K562 (cell line): ENCODE measurements around the gene GSTA4.

Experiments used
- ATF2 ChIP-seq: sonication (generic); formaldehyde crosslinking; IDR thresholded peaks from 2 replicates; pipeline ENCODE4 v1.8.1; 2022; ENCODE audit warnings: missing genetic modification reagents
- CTCF ChIP-seq, 3 experiments: IDR thresholded peaks in 2 of 3; conservative IDR thresholded peaks in 1 of 3; 2 replicates each; pipeline ENCODE4 v1.5.1; 2011 to 2012; ENCODE audit warnings: low read length in 3 of 3, mild to moderate bottlenecking in 3 of 3, control low read depth in 2 of 3, improper control_type of control experiment in 1 of 3, inconsistent platforms in 1 of 3, low read depth in 1 of 3, mixed read lengths in 1 of 3, moderate library complexity in 1 of 3; ENCODE audit not compliant: insufficient read depth in 2 of 3
- E4F1 ChIP-seq: fragments of 250-450 bp; sonication (Bioruptor Pico); IDR thresholded peaks from 2 replicates; pipeline ENCODE4 v1.5.0; 2021; ENCODE audit warnings: mild to moderate bottlenecking, borderline replicate concordance
- MLLT1 ChIP-seq, 2 experiments: fragments of 450-650 bp; IDR thresholded peaks; 2 replicates each; pipeline ENCODE4 v1.6.1; 2016
- MTF1 ChIP-seq: fragments of 250-450 bp; sonication (Bioruptor Pico); IDR thresholded peaks from 2 replicates; pipeline ENCODE4 v1.9.0; 2021; ENCODE audit warnings: moderate library complexity, mild to moderate bottlenecking, inconsistent platforms, borderline replicate concordance
- POLR2A ChIP-seq: fragments of 450-650 bp; conservative IDR thresholded peaks from 2 replicates; pipeline ENCODE4 v1.6.1; 2016
- POLR2AphosphoS5 ChIP-seq: IDR thresholded peaks from 2 replicates; pipeline ENCODE4 v1.6.1; 2011; ENCODE audit warnings: mild to moderate bottlenecking, low read depth, low read length, moderate library complexity; ENCODE audit not compliant: control insufficient read depth, insufficient read depth
- STAT6 ChIP-seq: sonication (generic); formaldehyde crosslinking; IDR thresholded peaks from 2 replicates; pipeline ENCODE4 v1.8.1; 2023; ENCODE audit warnings: mild to moderate bottlenecking, missing genetic modification reagents
- TF ChIP-seq, protein P1 (sequence below): sonication (generic); formaldehyde crosslinking; IDR thresholded peaks from 2 replicates; pipeline ENCODE4 v1.8.0; 2022; ENCODE audit warnings: mild to moderate bottlenecking, missing genetic modification reagents
- TF ChIP-seq, protein P2 (sequence below): sonication (generic); formaldehyde crosslinking; IDR thresholded peaks from 2 replicates; pipeline ENCODE4 v1.8.1; 2023; ENCODE audit warnings: mild to moderate bottlenecking, missing genetic modification reagents
- TF ChIP-seq, protein P3 (sequence below): sonication (generic); formaldehyde crosslinking; IDR thresholded peaks from 2 replicates; pipeline ENCODE4 v1.5.0; 2020; ENCODE audit warnings: missing genetic modification reagents

GRCh38 chr6:53009511-53009910 is 14.4 kb upstream of the GSTA4 start:
- TF ChIP-seq, protein P1, sequence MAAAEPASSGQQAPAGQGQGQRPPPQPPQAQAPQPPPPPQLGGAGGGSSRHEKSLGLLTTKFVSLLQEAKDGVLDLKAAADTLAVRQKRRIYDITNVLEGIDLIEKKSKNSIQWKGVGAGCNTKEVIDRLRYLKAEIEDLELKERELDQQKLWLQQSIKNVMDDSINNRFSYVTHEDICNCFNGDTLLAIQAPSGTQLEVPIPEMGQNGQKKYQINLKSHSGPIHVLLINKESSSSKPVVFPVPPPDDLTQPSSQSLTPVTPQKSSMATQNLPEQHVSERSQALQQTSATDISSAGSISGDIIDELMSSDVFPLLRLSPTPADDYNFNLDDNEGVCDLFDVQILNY (CRISPR knock-in tag) = no peak
- TF ChIP-seq, protein P2, sequence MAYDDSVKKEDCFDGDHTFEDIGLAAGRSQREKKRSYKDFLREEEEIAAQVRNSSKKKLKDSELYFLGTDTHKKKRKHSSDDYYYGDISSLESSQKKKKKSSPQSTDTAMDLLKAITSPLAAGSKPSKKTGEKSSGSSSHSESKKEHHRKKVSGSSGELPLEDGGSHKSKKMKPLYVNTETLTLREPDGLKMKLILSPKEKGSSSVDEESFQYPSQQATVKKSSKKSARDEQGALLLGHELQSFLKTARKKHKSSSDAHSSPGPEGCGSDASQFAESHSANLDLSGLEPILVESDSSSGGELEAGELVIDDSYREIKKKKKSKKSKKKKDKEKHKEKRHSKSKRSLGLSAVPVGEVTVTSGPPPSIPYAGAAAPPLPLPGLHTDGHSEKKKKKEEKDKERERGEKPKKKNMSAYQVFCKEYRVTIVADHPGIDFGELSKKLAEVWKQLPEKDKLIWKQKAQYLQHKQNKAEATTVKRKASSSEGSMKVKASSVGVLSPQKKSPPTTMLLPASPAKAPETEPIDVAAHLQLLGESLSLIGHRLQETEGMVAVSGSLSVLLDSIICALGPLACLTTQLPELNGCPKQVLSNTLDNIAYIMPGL (CRISPR knock-in tag) = no peak
- TF ChIP-seq MTF1 (no peak), CTCF (IDR thresholded peaks at IDR 0.05 in 2 of 3, conservative IDR thresholded peaks at IDR 0.05 in 1 of 3; ENCODE audit: insufficient read depth in 2 of 3, low read depth in 1 of 3, low read length in 3 of 3) (no peak), POLR2A (no peak), STAT6 (CRISPR knock-in tag) (no peak), MLLT1 (IDR thresholded peaks at IDR 0.05) (no peak), ATF2 (CRISPR knock-in tag) (no peak), E4F1 (CRISPR knock-in tag) (no peak), POLR2AphosphoS5 (no peak)
- TF ChIP-seq, protein P3, sequence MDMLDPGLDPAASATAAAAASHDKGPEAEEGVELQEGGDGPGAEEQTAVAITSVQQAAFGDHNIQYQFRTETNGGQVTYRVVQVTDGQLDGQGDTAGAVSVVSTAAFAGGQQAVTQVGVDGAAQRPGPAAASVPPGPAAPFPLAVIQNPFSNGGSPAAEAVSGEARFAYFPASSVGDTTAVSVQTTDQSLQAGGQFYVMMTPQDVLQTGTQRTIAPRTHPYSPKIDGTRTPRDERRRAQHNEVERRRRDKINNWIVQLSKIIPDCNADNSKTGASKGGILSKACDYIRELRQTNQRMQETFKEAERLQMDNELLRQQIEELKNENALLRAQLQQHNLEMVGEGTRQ (CRISPR knock-in tag) = no peak
